ENCODE results near the gene LY6G5C. TPM values are rescaled to one million over a fixed set of nuclear protein-coding genes. Genes with fewer than 3 reads are reported as not detected.
A peak's percentile ranks its signal among the peaks of the same experiment; 100 is the strongest.

Gene LY6G5C
- total RNA-seq, 6 experiments from 2014 or later = 2.2 to 2.9 (median 2.8) TPM

GRCh38 chr6:31706599-31706998 is 25.7 kb upstream of the LY6G5C start, which contains the start of gene LY6G6F:
Gene LY6G6F (plus strand): TSS chr6:31706866. CDS start chr6:31706907, 41 bp downstream.
- Mint-ChIP-seq H3K27me3 (ENCODE audit: insufficient read depth) (peaks cover 13% of the 10 kb centered on the region), H3K4me3 (no peak within 1 kb of the TSS)

GRCh38 chr6:31705931-31706330 is 25.1 kb upstream of the LY6G5C start:
- Mint-ChIP-seq H3K4me1 (ENCODE audit: low read depth) (peaks cover 18% of the 10 kb centered on the region), H3K36me3 (ENCODE audit: low read depth) (no peaks in the 10 kb centered on the region), H3K27me3 (ENCODE audit: insufficient read depth) (peaks cover 9% of the 10 kb centered on the region), H3K9me3 (no peaks in the 10 kb centered on the region), H3K4me3 (no peak overlapping the region), H3K27ac (no peak overlapping the region)
- TF ChIP-seq, protein P1, sequence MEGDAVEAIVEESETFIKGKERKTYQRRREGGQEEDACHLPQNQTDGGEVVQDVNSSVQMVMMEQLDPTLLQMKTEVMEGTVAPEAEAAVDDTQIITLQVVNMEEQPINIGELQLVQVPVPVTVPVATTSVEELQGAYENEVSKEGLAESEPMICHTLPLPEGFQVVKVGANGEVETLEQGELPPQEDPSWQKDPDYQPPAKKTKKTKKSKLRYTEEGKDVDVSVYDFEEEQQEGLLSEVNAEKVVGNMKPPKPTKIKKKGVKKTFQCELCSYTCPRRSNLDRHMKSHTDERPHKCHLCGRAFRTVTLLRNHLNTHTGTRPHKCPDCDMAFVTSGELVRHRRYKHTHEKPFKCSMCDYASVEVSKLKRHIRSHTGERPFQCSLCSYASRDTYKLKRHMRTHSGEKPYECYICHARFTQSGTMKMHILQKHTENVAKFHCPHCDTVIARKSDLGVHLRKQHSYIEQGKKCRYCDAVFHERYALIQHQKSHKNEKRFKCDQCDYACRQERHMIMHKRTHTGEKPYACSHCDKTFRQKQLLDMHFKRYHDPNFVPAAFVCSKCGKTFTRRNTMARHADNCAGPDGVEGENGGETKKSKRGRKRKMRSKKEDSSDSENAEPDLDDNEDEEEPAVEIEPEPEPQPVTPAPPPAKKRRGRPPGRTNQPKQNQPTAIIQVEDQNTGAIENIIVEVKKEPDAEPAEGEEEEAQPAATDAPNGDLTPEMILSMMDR (IDR thresholded peaks at IDR 0.05) = no peak
- DNase-seq = peak; percentile 43

More at GRCh38 chr6:31706599-31706998, 25.7 kb upstream of the LY6G5C start, which contains the start of gene LY6G6F:
- DNase-seq = no peak
- H3K36me3 Mint-ChIP-seq (ENCODE audit: low read depth) = no peaks in the 10 kb centered on the region
- no peaks in the 10 kb centered on the region for H3K9me3 Mint-ChIP-seq
- TF ChIP-seq, protein P1 (IDR thresholded peaks at IDR 0.05) = no peak
- H3K27ac Mint-ChIP-seq = no peak within 1 kb of the TSS
- peaks cover 12% of the 10 kb centered on the region for H3K4me1 Mint-ChIP-seq (ENCODE audit: low read depth)

GRCh38 chr6:31702819-31703716 is 22.2 kb upstream of the LY6G5C start, which contains the start of gene ABHD16A:
Gene ABHD16A (minus strand): TSS chr6:31703324. CDS start chr6:31703281, 43 bp downstream.
- DNase-seq = peak; percentile 98
- peak within 1 kb of the TSS; percentile 93 for H3K4me3 Mint-ChIP-seq

DNA sequence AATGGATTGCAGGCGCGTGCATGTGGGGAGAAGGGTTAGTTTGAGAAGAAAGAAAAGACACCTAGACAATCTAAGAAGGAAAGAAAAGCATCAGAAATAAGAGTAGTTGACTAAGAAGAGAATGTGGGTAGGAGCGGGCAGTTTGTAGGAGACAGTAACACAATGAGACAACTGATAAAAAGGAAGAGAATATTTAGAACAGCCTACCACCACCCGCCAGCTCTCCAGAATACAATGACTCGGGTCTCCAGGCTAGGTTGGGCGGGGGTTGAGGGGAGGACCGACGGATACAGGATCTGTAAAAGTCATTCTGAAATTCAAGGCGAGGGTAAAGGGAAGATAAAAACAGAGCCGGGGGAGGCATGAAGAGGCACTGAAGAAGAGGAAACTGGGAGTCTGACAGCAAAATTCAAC is 21.5 kb upstream of the LY6G5C start:
- H3K9me3 Mint-ChIP-seq = no peaks in the 10 kb centered on the region
- DNase-seq = no peak

More at GRCh38 chr6:31702819-31703716, 22.2 kb upstream of the LY6G5C start, which contains the start of gene ABHD16A:
- Mint-ChIP-seq H3K36me3 (ENCODE audit: low read depth) (no peaks in the 10 kb centered on the region), H3K27ac (peak within 1 kb of the TSS; percentile 97), H3K27me3 (ENCODE audit: insufficient read depth) (peaks cover 3% of the 10 kb centered on the region), H3K9me3 (no peaks in the 10 kb centered on the region), H3K4me1 (ENCODE audit: low read depth) (peaks cover 24% of the 10 kb centered on the region)
- TF ChIP-seq, protein P1 (IDR thresholded peaks at IDR 0.05) = peak; percentile 52

DNA sequence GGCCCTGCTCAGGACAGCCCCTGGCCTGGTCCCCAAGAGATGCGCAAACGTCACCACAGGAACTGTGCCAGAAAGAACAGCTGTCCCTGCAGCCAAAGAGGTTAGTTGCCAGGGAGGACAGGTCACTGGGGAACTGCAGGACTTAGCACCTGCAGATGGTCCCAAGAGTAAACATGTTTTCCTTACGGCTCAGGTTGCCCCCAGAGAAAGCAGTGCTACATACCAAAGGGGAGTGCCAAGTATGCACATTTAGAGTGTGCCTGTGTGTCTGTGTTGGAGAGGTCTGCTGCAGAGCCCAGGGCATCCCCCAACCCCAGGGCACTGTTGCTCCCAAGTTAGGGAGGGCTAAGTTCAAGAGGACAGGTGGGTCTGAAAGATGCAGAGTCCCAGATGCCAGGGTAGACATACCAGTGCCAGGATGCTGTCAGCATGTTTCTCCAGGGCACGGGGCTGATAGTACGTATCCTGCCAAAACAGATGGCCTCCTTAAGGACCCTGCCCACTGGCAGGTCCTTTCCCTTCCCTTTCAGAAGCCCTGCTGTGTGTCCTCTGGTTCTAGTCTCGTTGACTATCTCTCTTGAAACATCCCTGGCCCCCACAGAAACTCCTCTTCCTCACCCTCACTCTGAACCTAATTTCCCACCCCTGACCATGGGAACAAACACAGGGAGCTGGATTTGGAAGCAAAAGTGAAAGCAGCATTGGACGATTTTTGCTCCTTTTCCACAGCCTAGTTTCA is 21.0 kb upstream of the LY6G5C start:
- H3K27me3 Mint-ChIP-seq (ENCODE audit: insufficient read depth) = no peaks in the 10 kb centered on the region; the same call in 1 of the 2 replicates
- no peak for DNase-seq
- peak overlapping the region; percentile 97 for H3K27ac Mint-ChIP-seq
- TF ChIP-seq, protein P1 (IDR thresholded peaks at IDR 0.05) = no peak
- peak overlapping the region; percentile 93 for H3K4me3 Mint-ChIP-seq
- peaks cover 33% of the 10 kb centered on the region for H3K4me1 Mint-ChIP-seq (ENCODE audit: low read depth)
- H3K36me3 Mint-ChIP-seq (ENCODE audit: low read depth) = no peaks in the 10 kb centered on the region
- H3K9me3 Mint-ChIP-seq = no peaks in the 10 kb centered on the region

More for the DNA sequence above, 21.5 kb upstream of the LY6G5C start:
- peak overlapping the region; percentile 97 for H3K27ac Mint-ChIP-seq
- H3K4me3 Mint-ChIP-seq = peak overlapping the region; percentile 93
- TF ChIP-seq, protein P1 (IDR thresholded peaks at IDR 0.05) = no peak
- H3K27me3 Mint-ChIP-seq (ENCODE audit: insufficient read depth) = no peaks in the 10 kb centered on the region; the same call in none of the 2 replicates
- H3K36me3 Mint-ChIP-seq (ENCODE audit: low read depth) = no peaks in the 10 kb centered on the region
- H3K4me1 Mint-ChIP-seq (ENCODE audit: low read depth) = peaks cover 30% of the 10 kb centered on the region
